BLaER1 treated with 17β-estradiol and CSF1 and Interleukin-3, amounts not matched to agents 10 nM and 100 nM (cell line): ENCODE data around the gene SPSB4.
"Not testable (repeated sequence)": the region's sequence is repeated elsewhere in the genome, so short reads cannot be mapped to it uniquely, and the experiment has no call there.

Experiments used
- H3K27ac ChIP-seq, 11 experiments: shearing (Covaris generic); formaldehyde crosslinking; 2 replicates each; pipeline ENCODE4 v1.8.1; 2022
- H3K27me3 ChIP-seq, 11 experiments: shearing (Covaris generic); formaldehyde crosslinking; 2 replicates each; pipeline ENCODE4 v1.8.1; 2022
- H3K36me3 ChIP-seq, 11 experiments: shearing (Covaris generic); formaldehyde crosslinking; 2 replicates each; pipeline ENCODE4 v1.8.1; 2022
- H3K4me1 ChIP-seq, 10 experiments: shearing (Covaris generic); formaldehyde crosslinking; 2 replicates each; pipeline ENCODE4 v1.8.1; 2022
- H3K4me2 ChIP-seq, 11 experiments: shearing (Covaris generic); formaldehyde crosslinking; 2 replicates each; pipeline ENCODE4 v1.8.1; 2022
- H3K4me3 ChIP-seq, 10 experiments: shearing (Covaris generic); formaldehyde crosslinking; 2 replicates each; pipeline ENCODE4 v1.8.1; 2022
- H3K9ac ChIP-seq, 11 experiments: shearing (Covaris generic); formaldehyde crosslinking; 2 replicates each; pipeline ENCODE4 v1.8.1; 2022
- H3K9me3 ChIP-seq, 11 experiments: shearing (Covaris generic); formaldehyde crosslinking; replicated peaks in 1 of 11; 2 replicates each; pipeline ENCODE4 v1.8.1; 2022
- H4K20me1 ChIP-seq, 11 experiments: shearing (Covaris generic); formaldehyde crosslinking; 2 replicates each; pipeline ENCODE4 v1.8.1; 2022
- Cebpa-rat ChIP-seq, 11 experiments: shearing (Covaris generic); IDR thresholded peaks; 2 replicates each; pipeline ENCODE4 v1.8.1; 2022

SPSB4 gene

DNA sequence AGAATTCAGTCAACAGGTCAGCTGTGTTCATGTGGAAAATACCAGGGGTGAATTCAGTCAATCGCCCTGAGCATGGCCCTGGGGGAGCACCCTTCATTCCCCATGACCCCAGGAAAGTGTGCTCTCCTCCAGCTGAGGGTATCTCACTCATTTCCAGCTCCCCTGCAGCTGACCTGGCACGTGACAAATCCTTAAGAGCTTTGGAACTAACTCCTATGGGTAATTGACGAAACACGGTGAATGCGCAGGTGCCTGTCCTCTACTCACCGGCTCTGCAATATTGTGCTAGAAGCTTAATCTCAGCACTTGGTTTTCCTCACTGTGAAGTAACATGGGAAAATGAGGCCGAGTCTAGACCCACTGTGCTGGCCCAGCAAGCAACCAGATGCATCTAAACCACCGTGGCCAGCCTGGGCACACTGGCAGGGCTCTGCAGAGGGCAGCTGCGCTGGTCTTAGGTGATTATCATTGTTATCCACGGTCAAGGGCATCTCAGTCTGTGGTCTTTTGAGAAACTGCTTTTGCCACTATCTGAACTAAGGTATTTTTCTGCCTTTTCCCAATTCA, 63.1 kb downstream of the SPSB4 start:
- H3K4me1 ChIP-seq = peaks cover 0 to 15% (median 2%) of the 10 kb centered on the region in 10 experiments; a peak in 7 of 20 replicates
- H3K4me3 ChIP-seq = no peak overlapping the region
- H3K9me3 ChIP-seq = peaks cover 0 to 28% (median 12%) of the 10 kb centered on the region in 11 experiments; a peak in 15 of 22 replicates
- H3K27me3 ChIP-seq = no peaks in the 10 kb centered on the region
- TF ChIP-seq Cebpa-rat (IDR thresholded peaks at IDR 0.05) = no peak
- no peaks in the 10 kb centered on the region for H3K36me3 ChIP-seq
- no peak overlapping the region for H3K27ac ChIP-seq
- no peak overlapping the region for H3K4me2 ChIP-seq
- H4K20me1 ChIP-seq = no peaks in the 10 kb centered on the region
- no peak overlapping the region for H3K9ac ChIP-seq

- Histone ChIP-seq H3K27me3 (no peaks in the 10 kb centered on the region), H3K4me3 (no peak overlapping the region)
Measured at GRCh38 chr3:141114816-141115460, 63.8 kb downstream of the SPSB4 start.

DNA sequence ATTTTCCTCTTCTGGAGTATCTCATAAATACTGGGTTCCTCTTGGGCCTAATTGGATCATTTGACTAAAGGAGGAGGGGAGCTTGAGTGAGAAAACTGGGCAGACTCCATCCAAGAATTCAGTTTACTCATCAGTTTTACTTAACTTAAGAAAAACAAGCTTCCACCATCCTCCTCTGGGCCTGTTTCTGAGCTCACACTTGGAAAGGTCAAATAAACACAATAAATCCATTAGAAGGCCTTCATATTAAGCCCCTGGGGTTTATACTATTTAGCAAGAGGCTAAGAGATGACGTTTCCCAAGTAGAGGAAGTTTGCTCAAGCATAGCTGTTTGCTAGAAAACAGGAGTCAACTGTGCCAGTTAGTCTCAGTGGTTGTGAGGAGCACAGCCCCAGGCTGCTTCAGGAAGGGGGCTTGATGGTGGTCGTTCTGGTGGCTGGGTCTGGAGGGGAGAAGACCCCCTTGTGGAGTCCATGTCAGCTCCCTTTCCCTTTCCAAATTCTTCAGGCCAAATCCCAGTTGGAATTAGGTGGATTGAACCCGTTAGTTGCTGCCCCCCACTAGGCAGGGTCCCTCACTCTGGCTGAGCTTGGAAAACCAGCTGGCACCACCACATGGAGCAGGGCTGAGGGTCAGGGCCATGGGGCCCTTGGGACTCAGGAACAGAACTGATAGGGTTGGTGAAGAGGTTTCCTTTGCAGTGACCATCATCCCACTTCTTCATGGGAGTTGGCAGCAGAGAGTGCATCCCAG, 64.8 kb downstream of the SPSB4 start:
- Histone ChIP-seq H3K27ac (peak overlapping the region in 2 of 11 experiments; percentile 22 to 34; a peak in 2 of 22 replicates), H3K27me3 (no peaks in the 10 kb centered on the region)
- no peak for TF ChIP-seq Cebpa-rat (IDR thresholded peaks at IDR 0.05)

More at GRCh38 chr3:141114816-141115460, 63.8 kb downstream of the SPSB4 start:
- Histone ChIP-seq H3K27ac (no peak overlapping the region), H3K4me1 (peaks cover 0 to 15% (median 2%) of the 10 kb centered on the region in 10 experiments; a peak in 7 of 20 replicates), H4K20me1 (no peaks in the 10 kb centered on the region), H3K4me2 (no peak overlapping the region), H3K9ac (no peak overlapping the region), H3K36me3 (no peaks in the 10 kb centered on the region), H3K9me3 (peaks cover 0 to 22% (median 9%) of the 10 kb centered on the region in 11 experiments; a peak in 15 of 22 replicates)
- no peak for TF ChIP-seq Cebpa-rat (IDR thresholded peaks at IDR 0.05)

GRCh38 chr3:141116721-141117120, 65.6 kb downstream of the SPSB4 start:
- Histone ChIP-seq H3K9ac (no peak overlapping the region), H3K27ac (no peak overlapping the region), H3K27me3 (no peaks in the 10 kb centered on the region), H3K36me3 (no peaks in the 10 kb centered on the region), H3K4me1 (peaks cover 0 to 6% (median 0%) of the 10 kb centered on the region in 10 experiments; a peak in 3 of 20 replicates), H3K4me3 (no peak overlapping the region), H3K4me2 (no peak overlapping the region; a peak in 1 of 22 replicates), H3K9me3 (peaks cover 0 to 13% (median 0%) of the 10 kb centered on the region in 11 experiments; a peak in 2 of 22 replicates), H4K20me1 (no peaks in the 10 kb centered on the region)
- TF ChIP-seq Cebpa-rat (IDR thresholded peaks at IDR 0.05) = no peak

More for the DNA sequence above, 64.8 kb downstream of the SPSB4 start:
- H3K9ac ChIP-seq = no peak overlapping the region
- peaks cover 0 to 13% (median 0%) of the 10 kb centered on the region in 11 experiments; a peak in 2 of 22 replicates for H3K9me3 ChIP-seq
- H3K4me2 ChIP-seq = peak overlapping the region in 2 of 11 experiments; percentile 5 to 34; a peak in 1 of 22 replicates
- H3K4me1 ChIP-seq = peaks cover 0 to 13% (median 2%) of the 10 kb centered on the region in 10 experiments; a peak in 7 of 20 replicates
- no peaks in the 10 kb centered on the region for H4K20me1 ChIP-seq
- H3K36me3 ChIP-seq = no peaks in the 10 kb centered on the region
- no peak overlapping the region for H3K4me3 ChIP-seq

DNA sequence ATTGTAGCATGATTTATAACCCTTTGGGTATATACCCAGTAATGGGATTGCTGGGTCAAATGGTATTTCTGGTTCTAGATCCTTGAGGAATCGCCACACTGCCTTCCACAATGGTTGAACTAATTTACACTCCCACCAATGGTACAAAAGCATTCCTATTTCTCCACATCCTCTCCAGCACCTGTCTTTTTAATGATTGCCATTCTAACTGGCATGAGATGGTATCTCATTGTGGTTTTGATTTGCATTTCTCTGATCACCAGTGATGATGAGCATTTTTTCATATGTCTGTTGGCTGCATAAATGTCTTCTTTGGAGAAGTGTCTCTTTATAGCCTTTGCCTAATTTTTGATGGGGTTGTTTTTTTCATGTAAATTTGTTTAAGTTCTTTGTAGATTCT, 66.8 kb downstream of the SPSB4 start:
- not testable (repeated sequence) for H3K4me2 ChIP-seq, H3K9ac ChIP-seq, H3K36me3 ChIP-seq, H3K4me3 ChIP-seq, H3K4me1 ChIP-seq, H3K27ac ChIP-seq, H3K27me3 ChIP-seq, H4K20me1 ChIP-seq, H3K9me3 ChIP-seq

GRCh38 chr3:141122455-141123030, 71.4 kb downstream of the SPSB4 start:
- no peaks in the 10 kb centered on the region for H3K36me3 ChIP-seq
- H3K4me1 ChIP-seq = no peaks in the 10 kb centered on the region; a peak in 1 of 20 replicates
- no peaks in the 10 kb centered on the region; a peak in 1 of 22 replicates for H3K9me3 ChIP-seq
- H3K27me3 ChIP-seq = no peaks in the 10 kb centered on the region
- H3K9ac ChIP-seq = no peak overlapping the region
- H3K4me3 ChIP-seq = no peak overlapping the region
- H4K20me1 ChIP-seq = no peaks in the 10 kb centered on the region
- no peak overlapping the region for H3K27ac ChIP-seq
- TF ChIP-seq Cebpa-rat (IDR thresholded peaks at IDR 0.05) = no peak
- no peak overlapping the region for H3K4me2 ChIP-seq

DNA sequence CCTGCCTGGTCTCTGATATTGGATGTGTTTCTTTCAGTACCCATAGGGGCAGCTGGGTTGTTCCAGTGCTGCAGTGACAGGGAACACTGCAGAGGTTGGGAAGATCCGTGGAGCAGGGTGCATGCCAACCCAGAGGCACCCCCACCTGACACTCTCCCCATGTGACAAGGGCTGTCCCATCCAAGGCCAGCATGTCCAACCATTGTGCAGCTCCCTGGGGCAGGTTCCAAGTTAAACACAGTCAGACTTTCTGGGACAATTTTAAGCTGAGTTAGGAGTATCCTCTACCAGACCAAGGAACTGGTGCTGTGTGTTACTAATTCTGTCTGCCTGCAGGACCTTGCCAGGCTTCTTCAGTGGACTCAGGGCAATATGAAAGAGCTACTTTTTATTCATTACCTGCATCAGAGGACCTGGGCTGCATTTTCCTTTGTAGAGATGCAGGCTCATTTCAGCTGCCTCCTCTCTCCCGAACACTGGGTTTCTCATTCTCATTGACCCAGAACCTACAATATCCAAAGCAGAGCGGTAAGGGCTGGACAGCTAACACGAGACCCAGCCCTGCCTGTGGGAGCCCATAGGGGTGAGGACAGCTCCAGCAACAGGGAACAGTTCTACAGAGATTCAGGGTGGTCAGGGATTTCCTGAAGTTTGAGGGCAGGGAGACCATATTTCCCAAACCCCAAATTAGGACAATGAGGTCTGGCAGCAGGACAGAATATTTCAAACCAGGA, 72.7 kb downstream of the SPSB4 start:
- no peak overlapping the region for H3K9ac ChIP-seq
- H3K9me3 ChIP-seq = no peaks in the 10 kb centered on the region; a peak in 1 of 22 replicates
- no peak for TF ChIP-seq Cebpa-rat (IDR thresholded peaks at IDR 0.05)
- H3K36me3 ChIP-seq = no peaks in the 10 kb centered on the region
- H3K27me3 ChIP-seq = no peaks in the 10 kb centered on the region
- H4K20me1 ChIP-seq = no peaks in the 10 kb centered on the region
- no peak overlapping the region for H3K4me3 ChIP-seq
- no peak overlapping the region for H3K27ac ChIP-seq
- no peak overlapping the region for H3K4me2 ChIP-seq
- no peaks in the 10 kb centered on the region; a peak in 1 of 20 replicates for H3K4me1 ChIP-seq

GRCh38 chr3:141124715-141125114, 73.6 kb downstream of the SPSB4 start:
- no peak overlapping the region for H3K9ac ChIP-seq
- no peaks in the 10 kb centered on the region for H3K27me3 ChIP-seq
- no peaks in the 10 kb centered on the region for H4K20me1 ChIP-seq
- no peak overlapping the region for H3K4me3 ChIP-seq
- no peaks in the 10 kb centered on the region; a peak in 1 of 20 replicates for H3K4me1 ChIP-seq
- no peaks in the 10 kb centered on the region; a peak in 1 of 22 replicates for H3K9me3 ChIP-seq
- H3K4me2 ChIP-seq = no peak overlapping the region
- no peaks in the 10 kb centered on the region for H3K36me3 ChIP-seq
- no peak overlapping the region for H3K27ac ChIP-seq
- TF ChIP-seq Cebpa-rat (IDR thresholded peaks at IDR 0.05) = no peak
